Measurements from ENCODE around the gene HASPIN. TPM values are rescaled to one million over a fixed set of nuclear protein-coding genes. Genes with fewer than 3 reads are reported as not detected.

The HASPIN gene
- total and polyA plus RNA-seq, 9 of the 15 experiments (the other 6 are each of a cell fraction or from before 2014, with no cell fraction given) = 0.81 to 13.5 (median 9.9) TPM

- TF ChIP-seq, protein P1, sequence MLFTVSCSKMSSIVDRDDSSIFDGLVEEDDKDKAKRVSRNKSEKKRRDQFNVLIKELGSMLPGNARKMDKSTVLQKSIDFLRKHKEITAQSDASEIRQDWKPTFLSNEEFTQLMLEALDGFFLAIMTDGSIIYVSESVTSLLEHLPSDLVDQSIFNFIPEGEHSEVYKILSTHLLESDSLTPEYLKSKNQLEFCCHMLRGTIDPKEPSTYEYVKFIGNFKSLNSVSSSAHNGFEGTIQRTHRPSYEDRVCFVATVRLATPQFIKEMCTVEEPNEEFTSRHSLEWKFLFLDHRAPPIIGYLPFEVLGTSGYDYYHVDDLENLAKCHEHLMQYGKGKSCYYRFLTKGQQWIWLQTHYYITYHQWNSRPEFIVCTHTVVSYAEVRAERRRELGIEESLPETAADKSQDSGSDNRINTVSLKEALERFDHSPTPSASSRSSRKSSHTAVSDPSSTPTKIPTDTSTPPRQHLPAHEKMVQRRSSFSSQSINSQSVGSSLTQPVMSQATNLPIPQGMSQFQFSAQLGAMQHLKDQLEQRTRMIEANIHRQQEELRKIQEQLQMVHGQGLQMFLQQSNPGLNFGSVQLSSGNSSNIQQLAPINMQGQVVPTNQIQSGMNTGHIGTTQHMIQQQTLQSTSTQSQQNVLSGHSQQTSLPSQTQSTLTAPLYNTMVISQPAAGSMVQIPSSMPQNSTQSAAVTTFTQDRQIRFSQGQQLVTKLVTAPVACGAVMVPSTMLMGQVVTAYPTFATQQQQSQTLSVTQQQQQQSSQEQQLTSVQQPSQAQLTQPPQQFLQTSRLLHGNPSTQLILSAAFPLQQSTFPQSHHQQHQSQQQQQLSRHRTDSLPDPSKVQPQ (CRISPR knock-in tag; IDR thresholded peaks at IDR 0.05; ENCODE audit: borderline replicate concordance) = no peak
- TF ChIP-seq HOXB6 (CRISPR knock-in tag; IDR thresholded peaks at IDR 0.05; ENCODE audit: borderline replicate concordance) = no peak
- TF ChIP-seq CBX2 (IDR thresholded peaks at IDR 0.05; ENCODE audit: insufficient read depth, low read length, poor library complexity, severe bottlenecking) = no peak
- no peak for TF ChIP-seq FIP1L1 (IDR thresholded peaks at IDR 0.05; ENCODE audit: low read depth, low read length, poor library complexity, severe bottlenecking)
- no peak for TF ChIP-seq WHSC1 (IDR thresholded peaks at IDR 0.05; ENCODE audit: low read length)
- no peak for TF ChIP-seq MAFG (tag; conservative IDR thresholded peaks at IDR 0.05)
- peak; percentile 52; the same call in 1 of the 2 replicates for TF ChIP-seq FOXM1 (IDR thresholded peaks at IDR 0.05; ENCODE audit: low read depth)
- no peak for TF ChIP-seq FOXM1 (CRISPR knock-in tag; IDR thresholded peaks at IDR 0.05; ENCODE audit: low read depth)
- TF ChIP-seq MLX (CRISPR knock-in tag; conservative IDR thresholded peaks at IDR 0.05) = no peak
- TF ChIP-seq, protein P2, sequence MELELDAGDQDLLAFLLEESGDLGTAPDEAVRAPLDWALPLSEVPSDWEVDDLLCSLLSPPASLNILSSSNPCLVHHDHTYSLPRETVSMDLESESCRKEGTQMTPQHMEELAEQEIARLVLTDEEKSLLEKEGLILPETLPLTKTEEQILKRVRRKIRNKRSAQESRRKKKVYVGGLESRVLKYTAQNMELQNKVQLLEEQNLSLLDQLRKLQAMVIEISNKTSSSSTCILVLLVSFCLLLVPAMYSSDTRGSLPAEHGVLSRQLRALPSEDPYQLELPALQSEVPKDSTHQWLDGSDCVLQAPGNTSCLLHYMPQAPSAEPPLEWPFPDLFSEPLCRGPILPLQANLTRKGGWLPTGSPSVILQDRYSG (tag; conservative IDR thresholded peaks at IDR 0.05; ENCODE audit: low read depth) = no peak
- no peak for TF ChIP-seq STAG1 (CRISPR knock-in tag; IDR thresholded peaks at IDR 0.05; ENCODE audit: borderline replicate concordance)
- no peak for TF ChIP-seq HIVEP1 (CRISPR knock-in tag; IDR thresholded peaks at IDR 0.05)
- no peak for TF ChIP-seq ZNF318 (IDR thresholded peaks at IDR 0.05; ENCODE audit: borderline replicate concordance in 1 of 2, low read depth in 1 of 2)
- TF ChIP-seq L3MBTL2 (IDR thresholded peaks at IDR 0.05) = peak; percentile 61
These were observed 10.8 kb upstream of the HASPIN start (continued) for GRCh38 chr17:3712811-3713463.
